HG02759 (cell line): ENCODE measurements around the gene RDH12.
"Not testable (repeated sequence)": the region's sequence is repeated elsewhere in the genome, so short reads cannot be mapped to it uniquely, and the experiment has no call there.

Experiments used
- ATAC-seq: cut with Tn5 transposase; IDR thresholded peaks from one replicate; pipeline ENCODE4 v1.9.1; 2021; ENCODE audit warnings: mild to moderate bottlenecking, moderate library complexity; ENCODE audit not compliant: unreplicated experiment

RDH12 gene

GRCh38 chr14:67701492-67701891 is at the start of gene RDH12:
Gene RDH12, plus strand, starts transcription at chr14:67701886. Its CDS starts 20,757 bp downstream, at chr14:67722643.
- not testable (repeated sequence) for ATAC-seq

- ATAC-seq, result no peak
These were observed 49.5 kb upstream of the RDH12 start for GRCh38 chr14:67652189-67652588.

- no peak for ATAC-seq
These were observed 47.9 kb upstream of the RDH12 start for GRCh38 chr14:67653651-67654280.

- ATAC-seq, result no peak
These were observed 38.1 kb upstream of the RDH12 start for GRCh38 chr14:67663633-67664032.

GRCh38 chr14:67665868-67666267 is 35.8 kb upstream of the RDH12 start:
- ATAC-seq, result no peak

GRCh38 chr14:67666750-67667449 is 34.8 kb upstream of the RDH12 start:
- no peak for ATAC-seq

GRCh38 chr14:67668559-67668958 is 33.1 kb upstream of the RDH12 start:
- ATAC-seq, result no peak

- no peak for ATAC-seq
These were observed 28.2 kb upstream of the RDH12 start for GRCh38 chr14:67673451-67673850.

- peak; percentile 64 for ATAC-seq
These were observed 27.6 kb upstream of the RDH12 start for GRCh38 chr14:67674139-67674479.

GRCh38 chr14:67674480-67675218 is 27.0 kb upstream of the RDH12 start, which contains the start of gene VTI1B:
Gene VTI1B, minus strand, starts transcription at chr14:67674632. Its CDS starts 143 bp downstream, at chr14:67674489.
- peak; percentile 95 for ATAC-seq

- no peak for ATAC-seq
These were observed 26.5 kb upstream of the RDH12 start for GRCh38 chr14:67675219-67675582.

GRCh38 chr14:67679006-67679405 is 22.7 kb upstream of the RDH12 start:
- ATAC-seq, result no peak

- ATAC-seq, result peak; percentile 98
These were observed 21.5 kb upstream of the RDH12 start for GRCh38 chr14:67680121-67680602.

- no peak for ATAC-seq
These were observed 20.7 kb upstream of the RDH12 start for GRCh38 chr14:67680941-67681340.

- ATAC-seq, result no peak
These were observed 17.8 kb upstream of the RDH12 start for GRCh38 chr14:67683842-67684241.

GRCh38 chr14:67690011-67690410 is 11.7 kb upstream of the RDH12 start:
- no peak for ATAC-seq

GRCh38 chr14:67694791-67695393 is 6.8 kb upstream of the RDH12 start:
- ATAC-seq, result peak; percentile 91

GRCh38 chr14:67695394-67695949 is 6.2 kb upstream of the RDH12 start, which contains the start of gene RDH11:
Gene RDH11, minus strand, starts transcription at chr14:67695764. Its CDS starts 61 bp downstream, at chr14:67695703.
- ATAC-seq, result peak; percentile 86

GRCh38 chr14:67697006-67697405 is 4.7 kb upstream of the RDH12 start:
- ATAC-seq, result no peak

- ATAC-seq, result no peak
These were observed 3.5 kb upstream of the RDH12 start for GRCh38 chr14:67698179-67698578.

GRCh38 chr14:67703997-67704396 is 2.3 kb downstream of the RDH12 start:
- ATAC-seq, result no peak
